ENCODE data around the gene ZBTB3.
A peak's percentile ranks its signal among the peaks of the same experiment; 100 is the strongest.
"Not testable (repeated sequence)": the region's sequence is repeated elsewhere in the genome, so short reads cannot be mapped to it uniquely, and the experiment has no call there.

Gene ZBTB3

DNA sequence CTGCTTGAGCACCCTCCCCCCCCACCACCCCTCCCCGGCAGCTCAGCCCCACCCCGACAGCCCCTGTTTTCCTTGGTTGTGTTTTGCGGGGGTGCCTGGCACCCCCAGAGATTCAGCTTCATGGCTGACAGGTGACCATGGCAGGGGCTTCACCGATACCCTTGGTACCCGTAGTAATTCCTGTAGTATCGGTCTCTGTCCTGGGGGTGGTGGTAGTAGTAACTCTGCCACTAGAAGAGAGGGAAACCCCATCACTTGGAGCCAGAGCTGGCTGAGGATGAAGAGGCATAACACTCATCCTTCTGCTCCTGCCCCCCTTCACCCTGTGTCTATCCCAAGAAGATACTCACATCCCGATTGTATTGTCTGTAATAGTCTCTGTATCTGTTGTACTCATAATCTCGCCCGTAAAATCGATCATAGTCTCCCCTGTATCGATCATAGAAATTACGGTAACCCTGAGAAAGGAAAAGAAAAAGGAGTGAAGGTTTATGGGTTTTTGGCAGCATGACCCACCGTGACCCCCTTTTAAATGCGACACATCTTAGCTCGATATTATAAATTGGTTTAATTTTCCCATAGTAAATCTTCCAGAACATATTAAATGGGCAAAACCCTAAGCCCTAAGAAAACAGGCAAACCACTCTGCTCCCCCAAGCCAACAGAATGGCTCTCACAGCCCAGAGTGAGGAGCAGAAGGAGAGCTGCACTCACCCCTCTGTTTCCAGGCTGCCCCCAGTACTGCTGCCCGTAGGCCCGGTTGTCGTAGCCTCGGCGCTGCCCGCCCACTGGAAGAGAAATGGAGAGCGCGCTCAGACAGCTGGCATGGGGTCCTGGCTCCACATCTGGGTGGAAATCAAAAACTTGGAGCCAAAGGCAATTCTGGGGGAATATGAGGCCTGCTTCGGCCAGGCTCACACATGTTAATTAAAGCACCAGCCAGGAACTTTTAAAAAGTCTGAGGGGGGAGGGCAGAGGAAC, 38.5 kb downstream of the ZBTB3 start:
- DNase-seq = no peak

DNA sequence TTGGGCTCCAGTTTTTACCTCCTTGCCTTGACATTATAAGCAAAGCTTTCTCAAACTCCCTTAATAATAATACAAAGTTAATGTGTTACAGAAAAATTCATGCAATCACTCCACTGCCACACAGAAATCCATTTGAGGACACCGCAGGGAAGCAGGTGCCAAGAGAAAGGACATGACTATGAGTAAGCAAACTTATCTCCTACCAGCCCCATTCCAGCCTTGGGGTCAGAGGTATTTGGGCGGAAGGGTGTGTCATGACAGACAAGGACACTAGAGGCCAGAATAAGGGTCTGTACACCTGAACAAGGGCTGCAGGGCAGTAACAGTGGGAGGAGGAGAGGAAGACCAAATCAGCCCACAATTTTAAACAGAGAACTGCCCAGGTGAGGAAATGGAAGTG, 40.6 kb downstream of the ZBTB3 start:
- no peak for DNase-seq

DNA sequence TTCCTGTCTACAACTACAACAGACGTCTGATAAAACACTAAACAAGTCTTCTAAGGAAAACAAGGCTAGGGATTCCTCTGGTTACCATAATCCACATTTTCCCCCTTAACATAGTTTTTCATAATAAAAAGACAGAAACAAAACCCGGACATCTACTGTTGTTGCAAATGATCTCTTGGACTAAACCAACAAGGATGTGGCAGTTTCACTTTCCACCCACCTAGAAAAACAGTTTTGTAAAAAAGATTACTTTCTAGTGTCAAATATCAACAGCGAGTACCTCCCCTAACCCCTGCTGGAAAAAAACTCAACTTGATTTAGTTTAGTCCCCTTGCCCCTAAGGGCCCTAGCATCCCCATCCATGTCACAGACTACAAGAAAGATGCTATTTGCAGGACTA, 41.1 kb downstream of the ZBTB3 start:
- no peak for DNase-seq

DNA sequence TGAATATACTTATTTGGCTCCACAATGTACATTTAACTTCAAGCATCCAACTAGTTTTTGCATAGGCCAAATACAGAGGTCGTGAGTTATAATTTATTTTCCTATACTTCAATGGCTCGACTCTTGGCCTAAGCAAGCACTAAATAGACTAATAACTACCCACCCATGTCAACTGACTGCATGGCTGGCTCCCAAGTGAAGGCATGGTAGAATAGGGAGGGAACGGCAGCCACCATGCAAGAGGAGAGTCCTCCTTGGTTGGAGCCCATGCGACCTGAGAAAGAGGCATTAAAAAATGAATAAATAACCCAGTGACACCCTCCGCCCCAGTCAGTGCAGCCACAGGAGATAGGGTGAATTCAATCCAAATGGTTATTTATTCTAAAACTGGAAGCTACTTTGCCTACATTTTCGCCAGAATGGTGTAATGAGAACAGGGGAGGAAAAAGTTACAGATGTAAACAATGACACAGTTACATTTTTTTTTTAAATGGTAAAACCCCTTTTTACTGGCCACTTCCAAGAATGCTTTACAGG, 41.6 kb downstream of the ZBTB3 start:
- no peak for DNase-seq

DNA sequence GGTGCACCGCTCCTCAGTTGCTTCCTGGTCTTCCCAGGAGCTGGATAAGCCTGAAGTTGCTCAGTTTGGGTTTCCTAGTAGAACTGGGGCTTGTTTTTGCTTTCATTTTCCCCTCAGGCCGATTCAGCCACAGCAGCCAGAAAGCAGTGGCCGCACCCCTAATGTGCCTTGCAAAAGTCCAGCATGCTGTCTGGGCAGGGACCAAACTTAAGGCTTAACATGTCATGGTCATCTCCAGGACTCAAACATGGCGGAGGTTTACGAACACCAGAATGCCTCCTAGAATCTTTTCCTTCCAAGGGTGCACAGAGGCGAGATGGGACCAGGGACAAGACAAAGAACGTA, 44.0 kb downstream of the ZBTB3 start:
- DNase-seq = no peak

DNA sequence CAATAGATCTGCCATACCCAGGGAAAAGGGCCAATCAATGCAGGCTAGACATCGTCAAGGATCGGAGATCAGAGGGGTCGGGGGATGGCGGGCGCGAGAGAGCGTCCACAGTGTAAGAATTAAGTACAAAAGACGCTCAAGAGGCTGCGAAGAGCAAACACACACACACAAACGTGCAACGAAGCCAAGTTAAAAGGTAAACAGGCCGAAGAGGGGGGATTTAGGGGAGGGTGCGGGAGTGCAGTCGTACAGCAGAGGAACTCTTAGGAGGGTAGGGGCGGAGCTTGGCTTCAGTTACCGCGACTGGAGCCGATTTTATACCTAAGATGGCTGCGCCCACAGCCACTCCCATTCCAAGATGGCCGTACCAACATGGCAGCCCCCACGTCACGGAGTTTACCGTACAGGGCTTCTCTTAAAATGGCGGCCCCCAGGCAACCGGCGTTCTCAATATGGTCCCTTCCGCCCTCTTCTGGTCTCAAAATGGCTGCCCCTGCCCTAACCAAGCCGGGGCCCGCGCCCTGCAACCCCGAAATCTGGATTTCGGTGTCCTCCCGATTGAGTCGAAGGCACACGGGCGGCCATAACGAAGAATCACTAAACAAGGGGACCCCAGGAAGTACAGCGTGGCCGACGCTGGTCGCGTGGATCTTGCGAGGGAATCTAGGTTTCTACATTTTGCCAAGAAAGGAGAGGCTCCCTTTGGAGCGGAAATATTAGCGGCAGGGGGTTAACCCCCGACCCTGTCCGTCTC, 44.5 kb downstream of the ZBTB3 start:
- DNase-seq = peak; percentile 97

DNA sequence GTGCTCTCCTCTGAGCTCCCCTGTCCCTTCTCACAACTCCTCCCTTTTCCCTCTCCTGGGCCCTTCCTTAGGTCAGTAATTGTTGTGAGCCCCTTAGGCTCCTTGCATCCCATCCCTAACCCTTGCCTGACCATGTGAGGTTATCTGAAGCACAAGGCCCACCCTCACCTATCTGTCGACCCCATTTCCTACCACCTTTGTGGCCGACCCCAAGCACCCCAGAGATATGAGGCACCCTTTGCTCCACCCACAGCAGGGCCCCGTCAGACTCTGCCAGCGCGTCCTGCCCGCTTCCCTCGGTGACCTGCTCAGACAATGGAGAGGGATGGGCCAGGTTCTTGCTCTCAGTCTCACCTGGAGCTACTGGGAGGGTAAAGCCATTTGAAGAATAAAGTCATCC, 45.2 kb downstream of the ZBTB3 start:
- no peak for DNase-seq

DNA sequence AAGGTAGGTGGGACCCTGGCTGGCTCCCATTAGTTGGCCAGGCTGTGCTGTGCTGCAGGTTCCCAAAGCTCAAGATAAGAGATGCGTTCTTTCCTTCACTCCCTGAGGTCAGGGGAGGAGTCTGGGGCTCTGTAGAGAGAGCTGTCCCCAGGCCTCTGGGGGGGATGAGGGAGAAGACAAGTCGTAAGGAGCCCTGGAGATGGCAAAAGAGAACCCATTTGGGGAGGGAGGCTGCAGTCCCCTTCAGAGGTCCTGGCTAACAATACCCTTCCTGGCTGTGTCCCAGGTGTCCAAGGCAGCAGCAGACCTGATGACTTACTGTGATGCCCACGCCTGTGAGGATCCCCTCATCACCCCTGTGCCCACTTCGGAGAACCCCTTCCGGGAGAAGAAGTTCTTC, 45.6 kb downstream of the ZBTB3 start:
- no peak for DNase-seq

DNA sequence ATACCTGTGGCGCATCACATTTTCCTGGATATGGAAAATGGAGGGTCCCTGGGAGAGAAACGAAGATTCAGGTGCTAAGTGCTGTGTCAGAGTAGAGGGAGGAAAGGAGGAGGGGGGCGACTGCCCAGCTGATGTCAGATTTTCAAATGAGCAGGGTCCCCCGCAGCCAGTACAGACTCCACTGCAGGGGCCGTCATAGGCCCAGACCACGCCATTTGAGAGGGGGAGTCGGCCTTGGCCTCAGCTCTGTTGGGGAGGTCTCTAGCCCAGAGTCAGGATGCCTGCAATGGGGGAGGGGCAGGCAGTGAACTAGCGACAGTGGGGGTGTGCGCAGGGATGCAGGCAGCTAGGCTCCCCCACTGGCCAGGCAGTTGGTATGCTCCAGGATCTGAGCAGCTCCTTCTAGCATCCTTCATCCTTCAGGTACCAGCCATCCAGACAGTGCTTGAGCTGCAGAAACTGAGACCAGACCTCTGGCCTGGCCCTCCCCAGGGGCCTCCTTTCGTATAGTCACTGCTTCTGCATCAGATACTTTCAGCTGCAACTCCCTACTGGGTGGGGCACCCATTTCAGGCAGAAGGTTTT, 46.6 kb downstream of the ZBTB3 start, which contains the start of the genes BSCL2 and GNG3:
TSS of gene BSCL2 (minus strand) at position 148 of the 585 bp plus-strand sequence. CDS start 229 bp downstream, outside the sequence.
TSS of gene GNG3 (plus strand) at position 400 of the 585 bp plus-strand sequence. CDS start 620 bp downstream, outside the sequence.
- no peak for DNase-seq

DNA sequence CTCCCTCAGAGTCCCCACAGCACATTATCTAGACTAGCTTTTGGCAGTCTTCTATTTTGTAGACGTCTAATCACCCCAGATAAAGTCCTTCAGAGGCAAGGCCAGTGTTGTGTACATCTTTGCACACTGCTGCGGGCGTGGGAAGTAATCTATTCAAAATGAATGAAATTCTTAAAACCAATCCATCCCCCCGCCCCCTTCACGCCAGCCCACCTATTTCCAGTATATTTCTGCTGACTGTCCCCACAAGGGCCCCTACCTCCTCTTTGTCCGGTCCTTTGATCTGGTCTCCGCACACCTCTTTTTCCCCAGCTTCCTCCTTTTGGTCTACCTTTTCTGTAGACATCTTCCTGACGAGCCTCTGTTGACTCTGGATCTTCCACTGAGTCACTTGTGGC, 47.1 kb downstream of the ZBTB3 start:
- no peak for DNase-seq

DNA sequence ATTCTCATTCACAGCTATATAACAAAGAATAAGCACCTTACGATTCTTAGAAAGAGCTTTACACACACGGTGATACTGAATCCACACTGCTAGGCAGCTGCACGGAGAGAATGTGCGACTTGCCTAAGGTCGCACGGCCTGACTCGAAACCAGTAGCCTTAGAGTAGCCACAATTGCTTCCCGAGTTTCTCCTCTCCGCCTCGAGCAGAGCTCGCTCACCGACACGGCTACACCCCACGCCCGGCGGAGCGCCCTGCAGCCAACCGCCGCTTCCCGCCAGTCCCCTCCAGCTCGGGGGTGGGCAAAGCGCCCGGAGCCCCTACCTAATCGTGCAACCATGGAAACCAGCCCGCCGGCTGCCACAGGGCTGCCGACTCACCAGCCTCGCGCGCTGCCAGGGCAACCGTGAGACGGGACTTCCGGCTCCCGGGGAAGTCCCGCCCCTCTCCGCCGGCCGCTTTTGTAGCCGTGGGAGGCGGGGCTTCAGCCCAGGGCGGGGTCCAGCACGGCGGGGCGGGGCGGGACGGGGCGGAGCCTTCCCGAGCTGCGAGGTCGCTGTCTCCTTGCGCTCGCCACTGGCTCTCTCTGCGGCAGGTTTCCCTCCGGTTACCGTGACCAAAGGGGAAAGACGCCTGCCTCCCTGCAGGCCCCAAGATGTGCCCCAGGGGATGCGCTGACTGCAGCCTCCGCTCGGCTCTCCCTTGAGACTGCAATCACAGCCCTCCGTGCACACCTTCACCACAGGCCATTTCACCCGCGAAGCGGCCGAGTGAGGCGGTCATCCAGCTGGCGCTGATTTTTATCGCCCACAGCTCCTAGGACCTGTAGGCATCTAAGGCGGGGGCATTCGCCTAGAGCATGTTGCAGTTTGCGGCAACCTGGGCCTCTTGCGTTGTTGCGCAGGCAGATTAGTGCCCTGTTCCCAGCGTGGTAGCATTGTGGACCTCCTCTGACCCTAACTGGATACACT, 47.8 kb downstream of the ZBTB3 start:
- DNase-seq = peak; percentile 91

DNA sequence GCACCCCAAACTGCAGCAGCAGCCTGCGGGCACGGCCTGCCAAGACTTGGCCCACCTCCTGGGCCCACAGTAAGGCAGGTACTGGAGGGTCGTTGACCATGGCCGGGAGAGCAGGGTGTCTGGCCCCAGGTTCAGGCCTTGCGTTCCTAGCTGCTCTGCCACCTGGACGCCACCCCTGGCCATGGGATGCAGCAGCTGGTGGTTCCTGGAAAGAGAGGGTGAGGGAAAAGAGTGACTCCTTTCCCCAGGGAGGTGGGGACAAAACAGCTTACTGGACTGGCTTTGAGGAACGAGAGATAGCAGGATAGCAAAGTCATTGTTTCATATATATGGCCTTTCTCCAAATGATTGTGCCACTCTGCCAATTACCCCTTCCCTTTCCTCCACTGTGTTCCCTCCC, 48.5 kb downstream of the ZBTB3 start:
- no peak for DNase-seq

DNA sequence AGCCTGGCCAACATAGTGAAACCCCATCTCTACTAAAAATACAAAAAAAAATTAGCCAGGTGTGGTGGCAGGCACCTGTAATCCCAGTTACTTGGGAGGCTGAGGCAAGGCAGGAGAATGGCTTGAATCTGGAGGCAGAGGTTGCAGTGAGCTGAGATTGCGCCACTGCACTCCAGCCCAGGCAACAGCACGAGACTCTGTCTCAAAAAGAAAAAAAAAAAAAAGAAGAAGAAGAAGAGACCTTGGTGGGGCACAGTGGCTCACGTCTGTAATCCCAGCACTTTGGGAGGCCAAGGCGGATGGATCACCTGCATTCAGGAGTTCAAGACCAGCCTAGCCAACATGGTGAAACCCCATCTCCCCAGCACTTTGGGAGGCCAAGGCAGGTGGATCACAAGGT, 50.0 kb downstream of the ZBTB3 start:
- not testable (repeated sequence) for DNase-seq

DNA sequence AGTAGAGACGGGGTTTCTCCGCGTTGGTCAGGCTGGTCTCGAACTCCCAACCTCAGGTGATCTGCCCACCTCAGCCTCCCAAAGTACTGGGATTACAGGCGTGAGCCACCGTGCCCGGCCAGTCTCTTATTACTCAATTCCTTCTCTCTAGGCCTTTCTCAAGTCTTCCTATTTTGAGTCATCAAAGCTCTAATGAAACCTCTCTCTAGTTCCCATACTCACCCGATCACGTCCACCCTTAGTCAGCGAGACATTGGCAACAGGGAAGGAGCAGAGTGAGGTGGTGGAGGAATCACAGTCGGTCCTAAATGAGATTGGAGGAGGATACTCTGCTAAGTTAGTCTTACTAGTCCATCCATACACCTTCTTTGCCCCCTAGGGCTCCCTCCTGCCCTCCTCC, 51.7 kb downstream of the ZBTB3 start:
- DNase-seq = no peak

Data from fibroblast of skin of back (primary cell).